Measurements from ENCODE around the gene ZBP1. TPM values are rescaled to one million over a fixed set of nuclear protein-coding genes. Genes with fewer than 3 reads are reported as not detected.

ZBP1 gene
- total RNA-seq, 2 experiments from 2014 or later = 10.2 to 11.7 TPM

DNA sequence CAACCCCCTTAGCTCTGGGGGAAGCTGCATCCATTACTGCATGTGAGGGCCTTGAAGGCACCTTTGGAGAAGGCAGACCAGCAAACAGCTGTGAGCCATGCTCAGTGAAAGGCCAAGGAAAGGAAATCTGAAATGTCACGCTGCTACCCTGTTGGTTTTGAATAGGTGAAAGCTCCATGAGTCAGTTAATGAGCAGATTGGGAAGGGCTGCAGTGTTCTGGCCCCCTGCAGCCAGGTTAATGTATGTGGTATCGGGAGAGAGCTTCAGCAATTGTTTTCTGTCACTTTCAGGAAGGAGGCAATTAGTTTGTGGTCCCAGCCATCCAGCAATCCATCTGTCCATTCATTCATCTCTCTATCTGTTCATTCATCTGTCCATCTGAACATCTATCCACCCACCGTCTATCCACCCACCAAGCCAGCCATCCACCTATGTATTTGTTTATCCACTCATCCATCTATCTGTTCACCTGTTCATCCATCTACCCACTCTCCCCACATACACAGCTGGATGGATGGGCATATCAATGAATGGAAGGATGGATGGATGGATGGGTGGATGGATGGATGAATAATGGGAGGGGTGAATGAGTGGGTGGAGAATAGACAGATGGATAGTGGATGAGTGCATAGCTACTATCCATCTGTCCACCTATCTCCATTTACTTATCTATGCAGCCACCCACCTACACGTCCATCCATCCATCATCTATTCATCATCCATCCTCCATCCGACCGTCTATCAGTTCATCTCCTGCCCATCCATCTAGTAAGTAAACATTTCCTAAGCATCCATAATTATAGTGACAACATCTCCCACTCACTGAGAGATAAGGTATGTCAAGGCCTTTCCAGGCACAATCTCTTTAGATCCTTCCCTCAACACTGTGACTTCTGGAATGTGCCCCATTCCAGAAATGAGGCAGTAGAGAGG lies 43.3 kb downstream of the ZBP1 start:
- ATAC-seq (no peak), DNase-seq (no peak)
- no peak overlapping the region for H3K4me3 Mint-ChIP-seq
- CTCF ChIA-PET = no interaction called here
- POLR2A ChIA-PET = no interaction called here
- no peaks in the 10 kb centered on the region for H3K36me3 Mint-ChIP-seq (ENCODE audit: low read depth)
- H3K27ac Mint-ChIP-seq = no peak overlapping the region
- H3K27me3 Mint-ChIP-seq (ENCODE audit: low read depth) = peaks cover 21% of the 10 kb centered on the region
- H3K4me1 Mint-ChIP-seq (ENCODE audit: low read depth) = no peaks in the 10 kb centered on the region
- no peaks in the 10 kb centered on the region for H3K9me3 Mint-ChIP-seq (ENCODE audit: insufficient read depth)

GRCh38 chr20:57576002-57576401 lies 44.2 kb downstream of the ZBP1 start:
- no peaks in the 10 kb centered on the region for H3K36me3 Mint-ChIP-seq (ENCODE audit: low read depth)
- CTCF ChIA-PET = no interaction called here
- POLR2A ChIA-PET = no interaction called here
- H3K9me3 Mint-ChIP-seq (ENCODE audit: insufficient read depth) = no peaks in the 10 kb centered on the region
- DNase-seq = no peak
- H3K27ac Mint-ChIP-seq = no peak overlapping the region
- H3K4me1 Mint-ChIP-seq (ENCODE audit: low read depth) = no peaks in the 10 kb centered on the region
- H3K4me3 Mint-ChIP-seq = no peak overlapping the region
- peaks cover 16% of the 10 kb centered on the region for H3K27me3 Mint-ChIP-seq (ENCODE audit: low read depth)
- ATAC-seq = no peak

DNA sequence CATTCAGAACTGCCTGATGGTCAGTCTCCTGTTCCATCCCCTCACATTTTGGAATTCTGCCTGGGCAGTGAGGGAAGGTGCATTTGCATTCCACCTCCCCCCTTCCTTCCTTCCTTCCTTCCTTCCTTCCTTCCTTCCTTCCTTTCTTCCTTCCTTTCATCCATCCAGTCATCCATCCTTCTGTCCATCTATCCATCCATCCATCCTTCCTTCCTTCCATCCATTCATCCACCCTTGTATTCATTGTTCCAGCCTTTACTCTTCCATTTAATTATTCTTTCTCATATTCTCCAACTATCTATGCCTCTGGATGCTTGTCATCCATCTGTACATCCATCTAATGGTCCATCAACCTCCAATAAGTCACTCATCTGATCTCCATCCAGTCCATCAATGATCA lies 45.3 kb downstream of the ZBP1 start:
- H3K4me1 Mint-ChIP-seq (ENCODE audit: low read depth) = no peaks in the 10 kb centered on the region

DNA sequence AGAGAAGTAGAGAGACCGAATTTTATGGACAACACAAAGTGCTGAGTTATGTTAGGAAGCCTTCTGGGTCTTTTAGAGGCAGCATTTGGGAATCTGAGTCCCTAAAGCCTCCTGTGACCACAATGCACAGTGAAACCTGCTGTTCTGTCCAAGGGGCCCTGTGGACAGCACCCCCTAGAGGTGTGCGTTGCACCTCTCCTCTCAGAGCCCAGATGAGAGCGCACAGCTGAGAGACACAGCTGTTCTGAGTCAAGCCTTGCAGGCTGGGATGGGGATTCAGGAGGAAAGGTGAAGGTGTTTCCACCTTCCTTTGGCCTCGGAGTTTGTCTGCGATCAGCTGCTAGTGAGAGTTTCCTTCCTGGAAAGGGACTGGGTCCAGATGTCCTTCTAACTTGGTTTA lies 46.3 kb downstream of the ZBP1 start:
- POLR2A ChIA-PET = no interaction called here
- DNase-seq = no peak
- Mint-ChIP-seq H3K4me1 (ENCODE audit: low read depth) (no peaks in the 10 kb centered on the region), H3K9me3 (ENCODE audit: insufficient read depth) (no peaks in the 10 kb centered on the region), H3K4me3 (no peak overlapping the region), H3K36me3 (ENCODE audit: low read depth) (no peaks in the 10 kb centered on the region), H3K27ac (no peak overlapping the region), H3K27me3 (ENCODE audit: low read depth) (peaks cover 8% of the 10 kb centered on the region)
- ATAC-seq = no peak
- CTCF ChIA-PET = no interaction called here

More for the DNA sequence above, 45.3 kb downstream of the ZBP1 start:
- ATAC-seq = no peak
- POLR2A ChIA-PET = no interaction called here
- Mint-ChIP-seq H3K4me3 (no peak overlapping the region), H3K27me3 (ENCODE audit: low read depth) (peaks cover 8% of the 10 kb centered on the region), H3K36me3 (ENCODE audit: low read depth) (no peaks in the 10 kb centered on the region), H3K9me3 (ENCODE audit: insufficient read depth) (no peaks in the 10 kb centered on the region), H3K27ac (no peak overlapping the region)
- DNase-seq = no peak
- CTCF ChIA-PET = no interaction called here

DNA sequence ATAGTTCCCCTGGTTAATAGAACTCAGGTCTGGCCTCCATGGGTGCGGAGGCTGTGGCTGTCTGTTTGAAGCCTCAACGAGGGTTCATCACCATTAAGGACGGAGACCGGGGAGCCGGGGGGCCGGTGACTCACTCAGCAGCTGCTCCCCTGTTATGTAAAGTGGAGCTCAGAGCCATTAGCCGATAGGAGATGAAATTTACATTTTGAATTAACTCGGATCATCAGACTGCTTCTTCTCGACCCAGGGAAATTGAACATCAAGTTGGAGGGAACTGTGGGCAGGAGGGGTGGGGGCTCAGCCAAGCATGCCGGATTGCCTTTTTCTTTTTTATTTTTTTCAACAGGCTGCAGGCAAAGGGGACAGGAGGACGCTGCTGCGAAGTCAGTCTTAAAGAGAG lies 47.0 kb downstream of the ZBP1 start:
- CTCF ChIA-PET = no interaction called here
- Mint-ChIP-seq H3K27ac (no peak overlapping the region), H3K9me3 (ENCODE audit: insufficient read depth) (no peaks in the 10 kb centered on the region), H3K27me3 (ENCODE audit: low read depth) (peaks cover 10% of the 10 kb centered on the region), H3K36me3 (ENCODE audit: low read depth) (no peaks in the 10 kb centered on the region), H3K4me1 (ENCODE audit: low read depth) (no peaks in the 10 kb centered on the region), H3K4me3 (no peak overlapping the region)
- no peak for DNase-seq
- POLR2A ChIA-PET = no interaction called here
- no peak for ATAC-seq

DNA sequence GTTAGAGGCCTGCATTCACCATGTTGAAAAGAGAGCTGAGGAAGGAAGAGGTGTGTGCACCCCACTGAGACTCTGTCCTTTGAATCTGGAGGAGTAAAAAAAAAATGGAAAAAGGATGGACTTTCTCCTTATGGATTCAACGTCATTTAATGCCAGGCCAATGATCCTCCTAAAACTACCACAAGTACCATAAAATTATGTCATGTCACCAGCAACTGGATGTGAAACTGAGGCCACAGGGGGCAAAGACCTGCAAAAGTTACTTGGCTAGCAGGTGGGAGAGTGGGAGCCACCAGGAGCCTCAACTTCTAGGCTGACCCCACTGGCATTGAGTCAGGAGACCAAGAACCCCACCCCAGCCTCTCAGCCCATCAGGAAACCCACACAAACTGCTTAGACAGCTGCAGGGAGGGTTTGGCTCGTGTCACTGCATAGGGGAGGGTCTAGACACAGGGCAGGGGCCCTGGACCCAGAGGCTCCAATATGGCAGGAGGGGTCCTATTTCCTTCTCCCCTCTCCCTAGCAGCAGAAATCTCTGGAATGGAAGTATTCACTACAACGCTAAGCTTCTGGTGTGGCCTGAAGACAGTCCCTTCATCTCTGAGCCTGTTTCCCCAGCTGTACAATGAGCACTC lies 48.3 kb downstream of the ZBP1 start:
- Mint-ChIP-seq H3K4me3 (no peak overlapping the region), H3K9me3 (ENCODE audit: insufficient read depth) (no peaks in the 10 kb centered on the region), H3K27me3 (ENCODE audit: low read depth) (peaks cover 11% of the 10 kb centered on the region), H3K36me3 (ENCODE audit: low read depth) (no peaks in the 10 kb centered on the region), H3K27ac (no peak overlapping the region), H3K4me1 (ENCODE audit: low read depth) (no peaks in the 10 kb centered on the region)
- ChIA-PET POLR2A (no interaction called here), CTCF (interaction anchor here (1.2 kb wide), 1 partner anchor 12 kb away, joined by 3 read pairs; no protein-coding TSS in a partner anchor)
- DNase-seq = no peak
- no peak for ATAC-seq

DNA sequence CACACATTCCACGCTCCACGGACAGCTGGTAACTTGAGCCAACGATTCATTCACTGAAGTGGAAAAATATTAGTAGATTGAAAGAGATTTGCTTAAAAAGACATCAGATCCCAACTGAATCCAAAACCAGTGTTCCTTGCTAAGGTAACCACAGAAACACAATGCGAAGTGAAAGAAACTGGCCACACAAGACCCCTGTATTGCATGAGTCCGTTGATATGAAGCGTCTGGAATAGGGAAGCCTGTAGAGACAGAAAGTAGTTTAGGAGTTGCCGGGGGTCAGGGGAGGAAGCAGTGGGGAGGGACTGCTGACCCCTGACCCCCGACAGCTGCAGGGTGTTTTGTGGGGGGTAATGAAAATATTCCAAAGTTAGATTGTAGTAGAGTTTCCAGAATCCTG lies 49.3 kb downstream of the ZBP1 start:
- H3K9me3 Mint-ChIP-seq (ENCODE audit: insufficient read depth) = no peaks in the 10 kb centered on the region
- ChIA-PET CTCF (no interaction called here), POLR2A (no interaction called here)
- no peak overlapping the region for H3K4me3 Mint-ChIP-seq
- no peak overlapping the region for H3K27ac Mint-ChIP-seq
- H3K27me3 Mint-ChIP-seq (ENCODE audit: low read depth) = peaks cover 17% of the 10 kb centered on the region
- H3K4me1 Mint-ChIP-seq (ENCODE audit: low read depth) = no peaks in the 10 kb centered on the region
- no peaks in the 10 kb centered on the region for H3K36me3 Mint-ChIP-seq (ENCODE audit: low read depth)
- DNase-seq (no peak), ATAC-seq (no peak)

DNA sequence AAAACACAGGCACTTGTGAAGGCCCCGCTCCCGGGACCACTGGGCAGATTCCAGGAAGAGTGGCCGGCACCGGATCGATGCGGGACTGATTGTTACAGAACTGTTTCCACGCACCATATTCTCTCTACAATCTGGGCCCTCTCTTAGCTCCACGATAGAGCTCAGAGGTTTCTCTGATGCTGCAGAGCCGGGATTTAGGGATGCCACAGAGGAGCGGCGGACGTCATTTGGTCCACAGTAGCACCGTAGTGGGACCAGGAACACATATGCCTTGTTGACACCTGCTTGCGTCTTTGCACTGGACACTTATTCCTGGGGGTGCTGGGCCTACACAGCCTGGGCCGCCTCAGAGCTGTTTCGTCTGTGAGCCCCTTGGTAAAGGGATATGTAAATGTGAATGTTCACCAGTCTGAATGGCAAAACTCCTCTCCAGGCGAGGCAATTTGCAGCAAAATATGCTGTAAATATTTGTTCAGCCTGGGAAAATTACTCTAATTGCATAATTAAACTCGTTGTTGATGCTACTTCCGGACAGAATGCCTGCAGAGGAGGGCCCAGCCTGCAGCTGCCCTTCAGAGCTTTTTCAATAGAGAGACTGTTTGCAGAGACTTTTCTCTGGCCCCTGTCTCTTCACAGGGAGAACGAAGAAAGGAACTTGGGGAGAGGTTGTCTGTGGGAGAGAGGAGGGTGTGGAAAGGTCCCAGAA lies 49.9 kb downstream of the ZBP1 start:
- no peak overlapping the region for H3K4me3 Mint-ChIP-seq
- no peaks in the 10 kb centered on the region for H3K9me3 Mint-ChIP-seq (ENCODE audit: insufficient read depth)
- no peak for DNase-seq
- no peak for ATAC-seq
- H3K27ac Mint-ChIP-seq = no peak overlapping the region
- no peaks in the 10 kb centered on the region for H3K36me3 Mint-ChIP-seq (ENCODE audit: low read depth)
- POLR2A ChIA-PET = no interaction called here
- CTCF ChIA-PET = no interaction called here
- H3K27me3 Mint-ChIP-seq (ENCODE audit: low read depth) = peaks cover 17% of the 10 kb centered on the region
- H3K4me1 Mint-ChIP-seq (ENCODE audit: low read depth) = no peaks in the 10 kb centered on the region

DNA sequence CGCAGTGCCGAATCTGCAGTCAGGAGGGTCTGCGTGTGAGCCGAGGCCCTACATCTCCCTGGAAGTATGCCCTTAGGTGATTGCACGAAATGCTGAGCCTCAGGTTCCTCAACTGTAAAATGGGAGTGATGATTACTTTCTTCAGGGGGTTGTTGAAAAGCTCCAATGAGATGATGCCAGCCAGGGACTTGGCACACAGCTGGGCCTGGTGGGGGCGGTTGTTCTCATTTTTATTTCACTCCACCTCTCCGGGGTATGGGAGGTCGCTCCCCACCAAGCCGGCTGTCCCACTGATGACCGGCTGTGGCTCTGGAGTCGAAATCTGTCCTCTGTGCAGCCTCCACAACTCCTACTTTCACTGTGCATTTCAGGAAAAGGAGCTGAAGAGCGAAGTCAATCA lies 51.3 kb downstream of the ZBP1 start:
- Mint-ChIP-seq H3K27ac (no peak overlapping the region), H3K4me1 (ENCODE audit: low read depth) (no peaks in the 10 kb centered on the region), H3K9me3 (ENCODE audit: insufficient read depth) (no peaks in the 10 kb centered on the region), H3K27me3 (ENCODE audit: low read depth) (peaks cover 17% of the 10 kb centered on the region), H3K36me3 (ENCODE audit: low read depth) (no peaks in the 10 kb centered on the region), H3K4me3 (no peak overlapping the region)
- POLR2A ChIA-PET = no interaction called here
- DNase-seq (no peak), ATAC-seq (no peak)
- CTCF ChIA-PET = no interaction called here

DNA sequence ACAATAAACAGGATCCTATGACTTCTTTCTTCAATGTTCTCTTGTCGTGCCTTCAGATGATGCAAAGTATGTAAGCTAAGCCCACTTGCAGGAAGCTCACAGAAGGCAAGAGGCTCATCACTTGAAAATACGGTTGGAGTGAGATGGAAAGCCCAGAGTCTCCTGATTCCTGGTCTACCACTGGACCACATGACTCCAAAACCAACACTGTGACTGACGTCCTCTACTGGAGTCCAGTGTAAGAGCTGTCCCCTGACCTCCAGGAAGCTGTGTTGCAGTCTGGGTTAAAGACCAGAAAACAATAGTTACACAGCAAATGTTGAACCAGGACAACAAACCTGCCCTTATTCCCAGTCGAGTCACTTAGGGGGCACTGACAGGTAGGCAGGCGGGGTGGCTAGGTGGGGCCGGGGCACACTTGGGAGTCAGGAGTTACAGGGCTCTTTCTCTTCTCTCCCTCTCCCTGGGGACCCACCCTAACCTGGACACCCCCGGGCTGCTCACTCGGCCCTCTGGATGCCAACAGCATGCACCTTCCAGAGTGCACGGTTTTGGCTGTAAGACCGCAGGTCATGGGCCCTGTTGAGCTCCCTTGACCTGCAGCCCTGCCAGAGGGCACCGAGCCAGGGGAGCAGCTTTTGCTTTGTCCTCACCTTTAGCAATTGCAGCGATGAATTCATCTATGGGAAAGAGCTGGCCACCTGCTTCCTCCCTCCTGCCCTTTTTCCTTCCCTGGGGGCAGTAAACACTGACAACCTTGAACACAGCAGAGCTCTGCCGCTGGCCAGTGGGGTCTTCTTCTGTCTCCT lies 51.9 kb downstream of the ZBP1 start:
- POLR2A ChIA-PET = no interaction called here
- no peak overlapping the region for H3K27ac Mint-ChIP-seq
- H3K27me3 Mint-ChIP-seq (ENCODE audit: low read depth) = peaks cover 17% of the 10 kb centered on the region
- ATAC-seq (no peak), DNase-seq (no peak)
- H3K9me3 Mint-ChIP-seq (ENCODE audit: insufficient read depth) = no peaks in the 10 kb centered on the region
- no peak overlapping the region for H3K4me3 Mint-ChIP-seq
- H3K36me3 Mint-ChIP-seq (ENCODE audit: low read depth) = no peaks in the 10 kb centered on the region
- CTCF ChIA-PET = no interaction called here
- H3K4me1 Mint-ChIP-seq (ENCODE audit: low read depth) = no peaks in the 10 kb centered on the region

- ATAC-seq (no peak), DNase-seq (no peak)
- Mint-ChIP-seq H3K4me3 (no peak overlapping the region), H3K9me3 (ENCODE audit: insufficient read depth) (no peaks in the 10 kb centered on the region), H3K4me1 (ENCODE audit: low read depth) (no peaks in the 10 kb centered on the region), H3K27ac (no peak overlapping the region), H3K36me3 (ENCODE audit: low read depth) (no peaks in the 10 kb centered on the region), H3K27me3 (ENCODE audit: low read depth) (peaks cover 15% of the 10 kb centered on the region)
- ChIA-PET CTCF (no interaction called here), POLR2A (no interaction called here)
Observed at GRCh38 chr20:57567471-57568079, 52.7 kb downstream of the ZBP1 start.
